Fibroblast of lung (primary cell): ENCODE results near the gene PHF20.

Experiments used
- CTCF ChIP-seq, 2 donors: IDR thresholded peaks in 1 of 2; conservative IDR thresholded peaks in 1 of 2; 1 replicate in 1 of 2; 2 replicates in 1 of 2; pipeline ENCODE4 v1.5.1; 2011 to 2012; ENCODE audit warnings: low read length in 2 of 2, control low read depth in 1 of 2, inconsistent platforms in 1 of 2, low read depth in 1 of 2, mild to moderate bottlenecking in 1 of 2
- EZH2 ChIP-seq: IDR thresholded peaks from 2 replicates; pipeline ENCODE4 v1.5.1; 2012; ENCODE audit warnings: low read length, control low read depth, mild to moderate bottlenecking; ENCODE audit errors: missing control alignments

GRCh38 chr20:35934050-35934449, 162.2 kb downstream of the PHF20 start:
- TF ChIP-seq CTCF (conservative IDR thresholded peaks at IDR 0.05 in 1 of 2, IDR thresholded peaks at IDR 0.05 in 1 of 2; ENCODE audit: low read depth in 1 of 2, low read length in 2 of 2) (no peak), EZH2 (no peak)
